Calu3 (cell line): Measurements from ENCODE around the gene TSFM. TPM values are rescaled to one million over a fixed set of nuclear protein-coding genes. Genes with fewer than 3 reads are reported as not detected.

Experiments
- BruUV-seq: library from RNA; stranded (reverse); fragments of 400-500 nt; replicated peaks from 2 replicates; lab custom pipeline; 2021; lab: Mats Ljungman, UMichigan
- CTCF ChIA-PET: fragments of 300-600 bp; sonication (Branson Sonifier 250); formaldehyde crosslinking; loops from one replicate; lab custom pipeline; 2022; ENCODE audit warnings: antibody characterized with exemption; lab: Charles Lee
- DNase-seq: peaks from one replicate; pipeline ENCODE4 v3.0.0; 2022
- H3K27ac Mint-ChIP-seq: one replicate; pipeline ENCODE4 v1.8.0; 2022; ENCODE audit warnings: mixed read lengths; ENCODE audit not compliant: unreplicated experiment
- H3K27me3 Mint-ChIP-seq: one replicate; pipeline ENCODE4 v1.8.0; 2022; ENCODE audit warnings: mixed read lengths; ENCODE audit not compliant: unreplicated experiment
- H3K36me3 Mint-ChIP-seq: one replicate; pipeline ENCODE4 v1.8.0; 2022; ENCODE audit warnings: mild to moderate bottlenecking, moderate library complexity, mixed read lengths; ENCODE audit not compliant: insufficient read depth, unreplicated experiment
- H3K4me1 Mint-ChIP-seq: one replicate; pipeline ENCODE4 v1.8.0; 2022; ENCODE audit warnings: mild to moderate bottlenecking, low read depth, mixed read lengths; ENCODE audit not compliant: unreplicated experiment
- H3K4me3 Mint-ChIP-seq: one replicate; pipeline ENCODE4 v1.8.0; 2022; ENCODE audit warnings: mild to moderate bottlenecking, low read depth, moderate library complexity, mixed read lengths; ENCODE audit not compliant: unreplicated experiment
- H3K9me3 Mint-ChIP-seq: one replicate; pipeline ENCODE4 v1.8.0; 2022; ENCODE audit warnings: low read depth, mixed read lengths; ENCODE audit not compliant: unreplicated experiment
- intact Hi-C: fragments of 100-400 bp; cut with micrococcal nuclease; formaldehyde crosslinking; loops from one replicate; pipeline ENCODE4 v1.10.0; 2022; ENCODE audit not compliant: unreplicated experiment
- total RNA-seq: library from RNA; stranded (reverse); gene quantifications from 2 replicates; pipeline ENCODE4 v1.2.3, GENCODE V29; 2022
- TF ChIP-seq, protein P1 (sequence below): fragments of 200-600 bp; IDR thresholded peaks from one replicate; pipeline ENCODE4 v1.8.0; 2022; ENCODE audit warnings: antibody characterized with exemption; ENCODE audit not compliant: unreplicated experiment

Gene TSFM
- total RNA-seq, 1 experiment from 2014 or later, result 47.1 TPM

DNA sequence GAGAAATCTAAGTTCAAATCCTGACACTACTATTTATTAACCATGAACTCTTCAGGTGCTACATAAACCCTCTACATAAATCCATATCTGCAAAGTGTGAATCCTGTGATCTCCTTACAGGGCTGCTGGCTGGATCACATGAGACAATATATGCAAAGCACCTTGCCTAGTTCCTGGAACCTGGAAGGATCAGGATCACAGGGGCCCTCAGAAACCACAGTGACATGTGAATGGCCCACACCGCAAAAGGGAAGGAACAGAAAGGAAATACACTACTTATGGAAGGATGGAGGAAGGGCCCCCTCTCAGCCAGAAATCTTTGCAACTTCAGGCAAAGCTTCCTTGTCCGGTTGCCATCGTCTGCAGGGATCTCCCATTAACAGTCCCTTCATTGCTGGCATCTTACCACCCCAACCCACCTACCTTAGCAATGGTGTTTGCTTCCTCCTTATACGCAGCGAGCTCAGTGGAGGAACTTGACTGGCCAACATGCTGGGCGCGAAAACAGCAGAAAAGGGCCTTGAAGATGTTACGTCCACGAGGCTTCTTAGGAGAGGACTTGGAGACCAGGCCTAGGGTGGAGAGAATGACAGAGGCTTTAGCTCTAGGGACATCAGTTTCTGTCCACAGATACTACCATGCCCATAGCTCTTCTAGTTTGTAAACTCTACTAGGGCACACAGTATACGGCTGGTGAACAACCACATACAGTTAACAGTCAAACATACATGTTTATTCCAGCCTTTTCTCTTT lies 46.6 kb downstream of the TSFM start:
- no TSS peak for BruUV-seq
- H3K4me3 Mint-ChIP-seq, result no peak overlapping the region
- H3K27me3 Mint-ChIP-seq, result no peaks in the 10 kb centered on the region
- intact Hi-C loops, result no loop called here
- no peaks in the 10 kb centered on the region for H3K9me3 Mint-ChIP-seq
- no peak for DNase-seq
- CTCF ChIA-PET, result interaction anchor here (2.0 kb wide), 1 partner anchor 11 kb away, joined by 4 read pairs; the partner anchor contains the start of gene AVIL
- peaks cover 10% of the 10 kb centered on the region for H3K4me1 Mint-ChIP-seq
- TF ChIP-seq, protein P1, sequence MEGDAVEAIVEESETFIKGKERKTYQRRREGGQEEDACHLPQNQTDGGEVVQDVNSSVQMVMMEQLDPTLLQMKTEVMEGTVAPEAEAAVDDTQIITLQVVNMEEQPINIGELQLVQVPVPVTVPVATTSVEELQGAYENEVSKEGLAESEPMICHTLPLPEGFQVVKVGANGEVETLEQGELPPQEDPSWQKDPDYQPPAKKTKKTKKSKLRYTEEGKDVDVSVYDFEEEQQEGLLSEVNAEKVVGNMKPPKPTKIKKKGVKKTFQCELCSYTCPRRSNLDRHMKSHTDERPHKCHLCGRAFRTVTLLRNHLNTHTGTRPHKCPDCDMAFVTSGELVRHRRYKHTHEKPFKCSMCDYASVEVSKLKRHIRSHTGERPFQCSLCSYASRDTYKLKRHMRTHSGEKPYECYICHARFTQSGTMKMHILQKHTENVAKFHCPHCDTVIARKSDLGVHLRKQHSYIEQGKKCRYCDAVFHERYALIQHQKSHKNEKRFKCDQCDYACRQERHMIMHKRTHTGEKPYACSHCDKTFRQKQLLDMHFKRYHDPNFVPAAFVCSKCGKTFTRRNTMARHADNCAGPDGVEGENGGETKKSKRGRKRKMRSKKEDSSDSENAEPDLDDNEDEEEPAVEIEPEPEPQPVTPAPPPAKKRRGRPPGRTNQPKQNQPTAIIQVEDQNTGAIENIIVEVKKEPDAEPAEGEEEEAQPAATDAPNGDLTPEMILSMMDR, result no peak
- H3K27ac Mint-ChIP-seq, result no peak overlapping the region
- H3K36me3 Mint-ChIP-seq, result peaks cover 20% of the 10 kb centered on the region

DNA sequence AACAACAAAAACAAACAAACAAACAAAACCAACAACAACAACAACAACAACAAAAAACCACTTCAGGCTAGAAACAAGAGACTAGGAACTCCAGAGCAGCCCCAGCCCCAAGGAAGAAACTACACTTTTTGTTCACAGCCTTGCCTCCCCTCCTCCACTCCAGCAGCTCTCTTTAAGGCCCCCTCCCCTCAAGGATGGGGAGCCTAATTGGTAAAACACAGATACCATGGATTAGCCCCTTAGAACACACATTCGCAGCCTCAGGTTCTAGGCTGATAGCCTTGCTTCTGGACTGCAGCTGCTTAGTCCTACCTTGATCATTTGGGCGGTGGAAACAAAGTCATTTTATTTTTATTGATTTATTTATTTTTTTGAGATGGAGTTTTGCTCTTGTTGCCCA lies 47.8 kb downstream of the TSFM start:
- peaks cover 14% of the 10 kb centered on the region for H3K36me3 Mint-ChIP-seq
- no peak overlapping the region for H3K27ac Mint-ChIP-seq
- TF ChIP-seq, protein P1, result no peak
- H3K27me3 Mint-ChIP-seq, result no peaks in the 10 kb centered on the region
- no peak for DNase-seq
- CTCF ChIA-PET, result no interaction called here
- H3K4me3 Mint-ChIP-seq, result no peak overlapping the region
- intact Hi-C loops, result no loop called here
- H3K9me3 Mint-ChIP-seq, result no peaks in the 10 kb centered on the region
- H3K4me1 Mint-ChIP-seq, result peaks cover 10% of the 10 kb centered on the region
- BruUV-seq, result no TSS peak

DNA sequence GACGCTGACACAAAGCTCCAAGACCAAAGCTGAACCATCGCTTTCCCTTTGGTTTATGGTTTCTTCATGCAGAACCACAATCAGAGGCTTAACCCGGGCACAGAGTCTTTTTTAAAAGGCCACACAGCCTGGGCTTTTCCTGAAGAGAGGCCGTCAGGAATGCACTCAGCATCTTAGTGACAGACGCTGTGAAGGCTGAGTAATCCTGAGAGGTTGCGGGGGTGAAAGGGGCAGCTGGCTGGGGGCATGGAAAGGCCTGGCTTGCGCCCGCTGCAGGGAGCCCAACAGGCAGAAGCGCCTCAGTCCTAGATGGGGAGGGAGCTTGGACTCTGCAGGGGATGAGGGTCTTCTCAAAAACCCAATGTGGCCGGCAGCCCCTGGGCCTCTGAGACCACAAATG lies 50.4 kb downstream of the TSFM start:
- Mint-ChIP-seq H3K27ac (no peak overlapping the region), H3K4me3 (no peak overlapping the region), H3K4me1 (peaks cover 25% of the 10 kb centered on the region), H3K27me3 (no peaks in the 10 kb centered on the region), H3K9me3 (no peaks in the 10 kb centered on the region), H3K36me3 (peaks cover under 1% of the 10 kb centered on the region)
- intact Hi-C loops, result no loop called here
- DNase-seq, result no peak
- BruUV-seq, result no TSS peak
- CTCF ChIA-PET, result interaction anchor here (0.6 to 1.6 kb wide), 5 partner anchors 56 to 397 kb away, joined by 3 to 8 read pairs (median 7); no protein-coding TSS in a partner anchor
- TF ChIP-seq, protein P1, result no peak

DNA sequence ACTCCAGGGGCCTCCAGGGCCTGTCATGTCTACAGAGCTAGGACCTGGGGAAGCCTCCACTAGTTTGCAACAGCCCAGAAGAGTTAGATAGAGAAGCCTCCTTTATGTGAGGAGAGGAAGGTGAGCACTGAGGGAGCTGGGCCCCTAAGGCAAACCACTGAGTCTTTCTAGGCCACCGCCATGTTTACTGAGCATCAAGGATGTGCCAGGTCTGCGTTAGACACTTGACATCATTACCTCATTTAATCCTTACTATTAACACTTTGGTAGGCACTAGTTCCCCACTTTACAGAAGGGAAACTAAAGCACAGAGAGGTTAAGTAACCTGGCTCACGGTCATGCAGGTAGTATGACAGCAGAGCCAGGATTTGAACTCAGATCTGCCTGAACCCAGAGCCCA lies 51.1 kb downstream of the TSFM start:
- Mint-ChIP-seq H3K27ac (no peak overlapping the region), H3K4me3 (no peak overlapping the region), H3K27me3 (no peaks in the 10 kb centered on the region), H3K36me3 (no peaks in the 10 kb centered on the region), H3K9me3 (no peaks in the 10 kb centered on the region), H3K4me1 (peaks cover 30% of the 10 kb centered on the region)
- no peak for DNase-seq
- CTCF ChIA-PET, result interaction anchor here (0.6 kb wide), 2 partner anchors 51 to 398 kb away, joined by 3 read pairs; no protein-coding TSS in a partner anchor
- TF ChIP-seq, protein P1, result no peak
- intact Hi-C loops, result no loop called here
- BruUV-seq, result no TSS peak
